HG02588 (cell line): ENCODE data around the gene CDON.
"Not testable (repeated sequence)": the region's sequence is repeated elsewhere in the genome, so short reads cannot be mapped to it uniquely, and the experiment has no call there.

Experiments used
- ATAC-seq: cut with Tn5 transposase; IDR thresholded peaks from one replicate; pipeline ENCODE4 v1.9.1; 2021; ENCODE audit warnings: mild to moderate bottlenecking, moderate library complexity; ENCODE audit not compliant: unreplicated experiment

Gene CDON

DNA sequence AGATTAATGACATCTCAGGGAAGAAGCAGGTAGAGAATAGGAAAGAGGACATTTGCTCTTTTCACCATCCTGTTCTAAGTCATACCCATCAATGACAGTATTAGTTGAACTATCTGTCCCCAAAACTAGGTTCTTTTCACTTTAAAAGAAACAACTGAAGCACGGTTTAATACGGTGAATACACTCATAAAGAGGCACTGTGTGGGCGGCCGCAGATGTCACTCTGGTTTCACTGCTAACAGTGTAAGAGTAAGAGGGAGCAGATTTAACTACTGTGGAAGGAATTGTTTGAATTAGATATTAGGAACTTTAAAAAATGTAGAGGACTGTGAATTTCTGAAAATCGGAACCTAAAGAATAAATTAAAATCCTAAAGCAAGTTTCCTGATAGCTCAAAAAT lies 67.4 kb downstream of the CDON start:
- peak; percentile 68 for ATAC-seq

DNA sequence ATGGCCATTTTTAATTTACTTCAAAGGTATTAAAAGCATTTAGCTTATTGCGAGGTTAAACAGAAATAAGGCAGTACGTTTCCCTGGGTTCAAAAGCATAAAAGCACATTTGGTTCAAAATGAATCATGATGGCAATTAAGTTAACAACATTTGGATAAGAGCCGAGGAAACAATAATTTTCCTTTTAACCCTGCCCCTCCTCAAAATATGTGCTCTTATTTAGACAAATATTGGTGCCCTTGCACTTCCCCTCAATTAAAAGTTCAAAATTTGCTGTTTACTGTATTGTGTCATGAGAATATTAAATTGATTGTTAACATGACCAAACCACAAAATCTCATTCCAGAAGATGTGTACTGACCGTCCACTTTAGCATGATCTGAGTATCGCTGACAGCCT lies 68.2 kb downstream of the CDON start:
- ATAC-seq: no peak

DNA sequence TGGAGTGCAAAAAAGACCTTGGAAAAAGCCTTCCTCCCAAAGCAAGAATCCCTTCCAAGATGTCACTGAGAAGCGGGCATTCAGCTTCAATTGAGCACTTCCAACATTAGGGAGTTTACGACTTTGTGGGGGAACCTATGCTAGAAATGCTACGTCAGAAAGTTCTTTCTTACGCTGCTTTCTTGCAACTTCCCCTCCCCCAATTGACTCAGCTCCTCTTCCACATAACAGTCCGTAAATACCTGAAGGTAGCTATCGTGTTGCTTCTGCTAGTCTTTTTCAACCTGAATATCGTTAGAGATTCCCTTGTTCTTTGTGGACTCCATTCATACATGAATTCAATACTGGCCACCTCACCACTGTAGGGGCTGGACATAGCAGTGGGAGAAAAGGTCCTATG lies 69.8 kb downstream of the CDON start:
- no peak for ATAC-seq

GRCh38 chr11:125990244-125990643 lies 72.4 kb downstream of the CDON start:
- ATAC-seq: no peak

DNA sequence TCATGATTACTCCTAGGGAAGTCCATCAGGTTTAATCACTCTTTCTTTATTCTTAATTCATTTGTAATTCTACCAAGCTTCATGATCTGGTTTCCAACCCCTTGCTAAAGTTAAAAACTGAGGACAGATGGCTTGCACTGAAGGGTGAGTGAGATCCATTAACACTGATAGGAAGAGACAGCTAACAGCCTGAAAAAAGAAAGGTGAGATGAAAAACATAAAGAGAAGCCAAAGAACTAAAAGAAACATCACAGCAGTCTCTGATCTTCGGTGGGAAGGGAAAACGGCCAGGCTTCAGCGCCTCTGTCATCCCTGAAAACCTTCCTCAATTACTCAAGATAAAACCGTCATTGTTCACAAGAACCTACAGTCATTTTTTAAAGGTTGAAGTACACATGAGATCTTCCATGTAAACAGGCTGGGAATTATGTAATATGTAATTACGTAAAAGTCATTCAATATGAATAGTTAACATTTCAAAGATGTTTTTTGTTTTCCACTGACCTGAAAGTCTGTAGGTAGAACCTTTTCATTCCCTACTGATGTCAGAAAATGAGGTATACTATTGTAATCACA lies 75.5 kb downstream of the CDON start:
- no peak for ATAC-seq

GRCh38 chr11:125985956-125986355 lies 76.7 kb downstream of the CDON start:
- ATAC-seq: not testable (repeated sequence)

DNA sequence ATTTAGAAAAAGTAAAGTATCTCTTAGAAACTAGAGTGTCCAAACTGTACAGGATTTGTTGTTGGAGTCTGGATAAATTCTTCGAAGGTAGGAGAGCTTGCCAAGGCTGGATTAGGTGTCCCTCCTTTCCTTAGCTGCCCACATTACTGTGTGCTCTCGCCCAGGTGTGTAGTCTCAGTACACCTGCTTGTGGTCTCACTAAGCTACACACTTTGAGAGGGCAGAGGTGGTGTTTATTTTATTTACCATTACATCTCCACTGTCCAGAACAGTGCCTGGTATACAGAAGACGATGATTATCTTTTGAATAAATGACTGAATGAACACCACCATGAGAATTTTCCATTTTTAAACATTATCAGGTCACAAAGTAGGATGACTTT lies 80.3 kb downstream of the CDON start:
- ATAC-seq: no peak

DNA sequence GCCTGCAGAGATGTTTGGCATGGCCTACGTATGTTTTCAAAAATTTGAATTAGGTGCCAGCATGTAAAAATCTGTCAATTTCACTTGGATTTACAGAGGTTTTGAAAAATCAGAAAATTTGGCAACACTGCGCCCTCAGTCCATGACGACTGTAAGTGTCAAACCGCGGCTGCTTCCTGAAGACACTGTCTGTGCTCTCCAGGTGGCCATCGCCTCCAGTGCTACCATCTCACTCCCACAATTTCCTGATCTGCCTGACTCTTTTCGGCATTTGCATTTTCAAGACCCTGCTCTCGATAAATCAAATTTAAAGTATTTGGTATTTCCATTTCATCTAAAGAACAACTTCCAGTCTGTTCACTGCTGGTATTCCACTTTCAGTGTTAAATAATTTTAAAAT lies 82.2 kb downstream of the CDON start:
- ATAC-seq: no peak

- no peak for ATAC-seq
Measured at GRCh38 chr11:125979511-125979910, 83.2 kb downstream of the CDON start.

DNA sequence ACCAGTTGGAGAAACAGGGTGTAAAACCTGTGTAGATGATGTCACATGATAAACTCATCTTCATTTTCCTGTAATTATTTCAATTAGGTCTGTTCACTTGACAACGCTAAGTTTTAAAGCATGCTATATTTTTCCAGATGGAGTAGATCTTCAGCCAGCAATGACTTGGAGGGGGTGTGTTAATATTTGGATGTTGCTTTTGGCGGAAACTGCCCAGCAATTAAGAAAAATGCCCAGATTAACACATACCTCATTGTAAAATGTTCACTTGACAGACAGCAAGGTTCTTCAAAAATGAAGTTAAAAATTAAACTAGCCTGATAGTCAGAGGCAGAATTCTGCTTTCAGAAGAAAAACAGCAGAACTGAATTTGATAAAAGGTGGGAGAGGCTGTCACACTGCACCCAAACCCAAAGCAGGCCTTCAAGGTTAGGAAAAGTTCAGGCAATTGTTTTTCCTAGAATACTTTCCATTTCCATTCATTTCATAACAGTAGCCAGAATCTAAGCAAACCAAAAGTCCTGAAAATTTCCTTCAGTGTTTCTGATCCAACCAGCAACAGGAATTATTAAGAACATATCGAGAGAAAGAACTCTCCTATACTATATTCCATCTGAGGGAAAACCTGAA lies 83.8 kb downstream of the CDON start:
- ATAC-seq: no peak

- no peak for ATAC-seq
Measured at GRCh38 chr11:125978181-125978716, 84.4 kb downstream of the CDON start.

- no peak for ATAC-seq
Measured at GRCh38 chr11:125977333-125977732, 85.3 kb downstream of the CDON start.

DNA sequence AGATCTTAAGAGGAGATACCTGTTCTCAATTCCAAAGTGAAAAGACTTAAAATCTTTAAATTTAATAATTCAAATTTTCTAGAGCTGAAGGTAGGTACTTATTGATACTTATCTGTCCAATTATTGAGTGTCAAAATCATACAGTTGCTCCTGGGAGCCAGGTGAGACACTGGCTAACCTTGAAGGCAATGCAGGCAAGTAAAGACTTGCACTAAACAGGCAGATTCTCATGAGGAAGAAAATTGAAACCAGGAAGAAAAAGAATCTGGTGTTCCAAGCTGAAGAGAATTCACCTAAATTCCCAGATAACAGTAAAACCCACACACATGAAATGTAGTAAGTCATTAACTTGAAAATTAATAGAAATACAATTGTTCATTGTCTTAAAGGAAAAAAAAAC lies 86.5 kb downstream of the CDON start:
- ATAC-seq: no peak

DNA sequence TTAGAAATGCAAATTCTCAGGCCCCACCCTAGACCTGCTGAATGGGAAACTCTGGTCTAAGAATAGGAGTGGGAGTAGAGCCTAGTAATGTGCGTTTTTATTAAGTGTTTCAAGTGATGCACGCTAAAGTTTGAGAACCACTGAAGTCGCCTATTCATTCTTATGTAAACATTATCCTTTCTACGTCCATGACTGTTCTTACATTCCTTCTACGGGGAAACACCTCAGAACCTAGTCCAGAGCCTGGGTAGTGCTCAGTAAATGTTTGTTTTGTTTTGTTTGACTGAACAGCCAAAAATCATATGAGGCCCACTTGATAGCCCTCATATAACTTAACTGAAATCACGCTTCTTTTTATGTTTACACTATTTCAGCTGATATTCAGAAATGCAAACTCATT lies 87.0 kb downstream of the CDON start:
- ATAC-seq: no peak

DNA sequence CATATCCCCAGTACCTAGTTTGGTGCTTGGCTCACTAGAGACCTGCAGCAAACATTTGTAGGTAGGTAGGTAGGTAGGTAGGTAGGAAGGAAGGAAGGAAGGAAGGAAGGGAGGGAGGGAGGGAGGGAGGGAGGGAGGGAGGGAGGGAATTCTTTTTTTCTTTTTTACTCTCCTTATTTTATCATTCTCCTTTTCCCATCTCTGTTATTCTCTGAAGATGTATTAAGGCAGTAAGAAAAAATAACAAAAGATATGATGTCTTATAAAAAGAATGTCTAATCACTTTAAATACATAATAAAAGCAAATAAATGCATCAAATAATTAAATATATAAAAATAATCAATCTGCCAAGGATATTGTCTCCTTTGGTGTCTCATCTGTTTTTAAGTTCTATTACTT lies 88.4 kb downstream of the CDON start:
- no peak for ATAC-seq

GRCh38 chr11:125971618-125972017 lies 91.0 kb downstream of the CDON start:
- no peak for ATAC-seq

GRCh38 chr11:125968354-125968753 lies 94.3 kb downstream of the CDON start:
- no peak for ATAC-seq

DNA sequence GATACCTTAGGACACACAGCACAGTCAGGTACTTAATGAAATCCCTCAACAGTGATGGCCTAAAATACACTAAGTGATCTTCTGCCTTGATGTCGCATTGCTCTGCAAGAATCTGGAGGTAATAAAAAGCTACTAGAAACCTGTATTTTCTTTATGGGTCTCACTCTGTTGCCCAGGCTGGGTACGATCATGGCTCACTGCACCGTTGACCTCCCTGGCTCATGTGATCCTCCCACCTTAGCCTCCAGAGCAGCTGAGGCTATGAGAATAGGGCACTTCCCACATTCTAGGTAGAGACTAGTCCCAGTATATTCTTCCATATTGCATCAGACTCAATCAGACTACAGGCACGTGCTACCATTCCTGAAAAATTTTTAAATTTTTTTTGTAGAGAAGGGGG lies 95.2 kb downstream of the CDON start:
- ATAC-seq: no peak

- ATAC-seq: no peak
Measured at GRCh38 chr11:125960771-125961170, 101.9 kb downstream of the CDON start.

DNA sequence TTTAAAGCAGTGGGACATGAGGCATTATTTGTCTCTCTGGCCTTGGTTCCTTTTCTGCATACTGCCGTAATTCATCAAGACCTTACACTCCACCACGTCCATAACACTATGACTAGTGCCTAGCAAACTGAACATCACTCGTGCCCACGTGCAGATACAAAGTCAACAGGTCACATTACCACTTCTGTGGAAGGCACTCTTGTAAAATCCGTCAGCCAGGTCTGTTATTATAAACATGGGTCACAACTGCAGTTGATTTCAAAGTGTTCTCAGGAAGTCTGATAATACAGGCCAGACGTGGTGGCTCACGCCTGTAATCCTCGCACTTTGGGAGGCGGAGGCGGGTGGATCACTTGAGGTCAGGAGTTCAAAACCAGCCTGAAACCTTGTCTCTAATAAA lies 102.7 kb downstream of the CDON start:
- no peak for ATAC-seq

- no peak for ATAC-seq
Measured at GRCh38 chr11:125959511-125959910, 103.2 kb downstream of the CDON start.

GRCh38 chr11:125958872-125959400 lies 103.7 kb downstream of the CDON start:
- ATAC-seq: no peak
